Liver (tissue), 9 donors: ENCODE data around the gene FILIP1L. TPM values are rescaled to one million over a fixed set of nuclear protein-coding genes. Genes with fewer than 3 reads are reported as not detected.

Source experiments
- DNase-seq: peaks from one replicate; pipeline ENCODE4 v3.0.0-alpha.2; 2017; ENCODE audit warnings: low spot score
- H3K27ac ChIP-seq, 2 donors: one replicate each; pipeline ENCODE4 v1.7.0; 2013; ENCODE audit warnings: inconsistent platforms in 2 of 2, low read length in 2 of 2, control low read depth in 1 of 2, low read depth in 1 of 2, mild to moderate bottlenecking in 1 of 2
- H3K27me3 ChIP-seq, 4 donors: one replicate each; pipeline versions ENCODE4 v1.6.1 to v1.7.0; 2013; ENCODE audit warnings: low read length in 3 of 4, inconsistent platforms in 1 of 4, mild to moderate bottlenecking in 1 of 4, moderate library complexity in 1 of 4; ENCODE audit not compliant: control insufficient read depth in 4 of 4, insufficient read depth in 4 of 4
- H3K36me3 ChIP-seq, 4 donors: one replicate each; pipeline versions ENCODE4 v1.6.1 to v1.7.0; 2013; ENCODE audit warnings: low read length in 3 of 4, mild to moderate bottlenecking in 3 of 4, low read depth in 1 of 4, moderate library complexity in 1 of 4; ENCODE audit not compliant: control insufficient read depth in 4 of 4, insufficient read depth in 3 of 4
- H3K4me1 ChIP-seq, 4 donors: one replicate each; pipeline versions ENCODE4 v1.6.1 to v1.7.0; 2013; ENCODE audit warnings: low read length in 3 of 4, mild to moderate bottlenecking in 3 of 4, moderate library complexity in 1 of 4; ENCODE audit not compliant: control insufficient read depth in 4 of 4, insufficient read depth in 4 of 4
- H3K4me3 ChIP-seq, 3 donors: one replicate each; pipeline versions ENCODE4 v1.6.1 to v1.7.0; 2013; ENCODE audit warnings: low read length in 3 of 3, control low read depth in 1 of 3, low read depth in 1 of 3, mild to moderate bottlenecking in 1 of 3
- H3K9ac ChIP-seq, 2 donors: one replicate each; pipeline ENCODE4 v1.7.0; 2013; ENCODE audit warnings: low read length in 2 of 2, mild to moderate bottlenecking in 2 of 2, moderate library complexity in 2 of 2, control low read depth in 1 of 2, low read depth in 1 of 2
- H3K9me3 ChIP-seq, 4 donors: one replicate each; pipeline versions ENCODE4 v1.6.1 to v1.7.0; 2013; ENCODE audit warnings: low read length in 3 of 4; ENCODE audit not compliant: control insufficient read depth in 4 of 4
- ATF3 ChIP-seq: IDR thresholded peaks from 2 replicates; pipeline ENCODE4 v1.6.1; 2016; ENCODE audit warnings: antibody characterized with exemption
- EGR1 ChIP-seq, 2 donors: IDR thresholded peaks; 2 replicates each; pipeline ENCODE4 v1.6.1; 2016 to 2018; ENCODE audit warnings: antibody characterized with exemption in 2 of 2, low read depth in 2 of 2
- FOXA1 ChIP-seq: IDR thresholded peaks from 2 replicates; pipeline ENCODE4 v1.6.1; 2016; ENCODE audit warnings: antibody characterized with exemption
- FOXA2 ChIP-seq: IDR thresholded peaks from 2 replicates; pipeline ENCODE4 v1.6.1; 2016; ENCODE audit warnings: antibody characterized with exemption
- GABPA ChIP-seq, 2 donors: IDR thresholded peaks in 1 of 2; conservative IDR thresholded peaks in 1 of 2; 2 replicates each; pipeline ENCODE4 v1.6.1; 2016; ENCODE audit warnings: antibody characterized with exemption in 2 of 2, mild to moderate bottlenecking in 1 of 2, moderate library complexity in 1 of 2
- HNF4A ChIP-seq, 2 donors: conservative IDR thresholded peaks; 2 replicates each; pipeline ENCODE4 v1.6.1; 2016; ENCODE audit warnings: antibody characterized with exemption in 2 of 2, mild to moderate bottlenecking in 2 of 2
- HNF4G ChIP-seq: IDR thresholded peaks from 2 replicates; pipeline ENCODE4 v1.6.1; 2016; ENCODE audit warnings: antibody characterized with exemption
- JUND ChIP-seq, 2 donors: IDR thresholded peaks; 2 replicates each; pipeline ENCODE4 v1.6.1; 2016; ENCODE audit warnings: antibody characterized with exemption in 2 of 2
- NR2F2 ChIP-seq: IDR thresholded peaks from 2 replicates; pipeline ENCODE4 v1.6.1; 2016; ENCODE audit warnings: antibody characterized with exemption
- RAD21 ChIP-seq, 2 donors: IDR thresholded peaks; 2 replicates each; pipeline ENCODE4 v1.6.1; 2016; ENCODE audit warnings: antibody characterized with exemption in 2 of 2, mild to moderate bottlenecking in 2 of 2
- REST ChIP-seq: IDR thresholded peaks from 2 replicates; pipeline ENCODE4 v1.6.1; 2016; ENCODE audit warnings: antibody characterized with exemption, mild to moderate bottlenecking
- RXRA ChIP-seq, 2 donors: IDR thresholded peaks; 2 replicates each; pipeline ENCODE4 v1.6.1; 2017 to 2018; ENCODE audit warnings: antibody characterized with exemption in 2 of 2, mild to moderate bottlenecking in 1 of 2
- SP1 ChIP-seq: IDR thresholded peaks from 2 replicates; pipeline ENCODE4 v1.6.1; 2018; ENCODE audit warnings: antibody characterized with exemption, mild to moderate bottlenecking
- TAF1 ChIP-seq: conservative IDR thresholded peaks from 2 replicates; pipeline ENCODE4 v1.6.1; 2016; ENCODE audit warnings: antibody characterized with exemption, mild to moderate bottlenecking
- YY1 ChIP-seq: IDR thresholded peaks from 2 replicates; pipeline ENCODE4 v1.6.1; 2016; ENCODE audit warnings: antibody characterized with exemption, mild to moderate bottlenecking
- WGBS: extraction: QIAGEN DNeasy Blood & Tissue Kit; methylation state at CpG from one replicate; pipeline ENCODE4 v1.1.7; 2013; 5-methylcytosine and 5-hydroxymethylcytosine counted together
- polyA plus RNA-seq, 2 donors: library from polyadenylated mRNA; stranded (reverse) in 1 of 2; unstranded in 1 of 2; fragments of 200-250 nt in 1 of 2; fragments of >200 nt in 1 of 2; fragmentation: Nextera tagmentation in 1 of 2; extraction: Ambion mirVana in 1 of 2; gene quantifications; one replicate each; pipeline versions ENCODE4 v1.2.1 to v1.2.3, GENCODE V29; 2013 to 2015
- total RNA-seq, 2 donors: library from RNA; depleted of rRNA; stranded (reverse); fragments of >200 nt; gene quantifications; one replicate each; pipeline ENCODE4 v1.2.3, GENCODE V29; 2014
- TF ChIP-seq, protein P1 (sequence below): IDR thresholded peaks from 2 replicates; pipeline ENCODE4 v1.6.1; 2016; ENCODE audit warnings: antibody characterized with exemption
- TF ChIP-seq, protein P2 (sequence below): fragments of 150-350 bp; IDR thresholded peaks from 2 replicates; pipeline ENCODE4 v1.5.1; 2017; ENCODE audit warnings: improper control_type of control experiment, low read depth, low read length; ENCODE audit not compliant: missing input control
- TF ChIP-seq, protein P3 (sequence below): IDR thresholded peaks from 2 replicates; pipeline ENCODE4 v1.6.1; 2016; ENCODE audit warnings: antibody characterized with exemption
- donor health status: healthy.
- donor health status: healthy.
- donor health status: healthy.
- donor health status: healthy.
- donor health status: healthy.

Gene FILIP1L
- total and polyA plus RNA-seq, 4 donors = 1.4 to 6.5 (median 1.9) TPM

GRCh38 chr3:99872923-99873254 lies 241.4 kb downstream of the FILIP1L start:
- Histone ChIP-seq H3K4me1 (peaks cover 0 to 20% (median 5%) of the 10 kb centered on the region in 4 donors), H3K9ac (no peak overlapping the region), H3K27ac (no peak overlapping the region), H3K9me3 (no peaks in the 10 kb centered on the region), H3K36me3 (no peaks in the 10 kb centered on the region), H3K27me3 (no peaks in the 10 kb centered on the region), H3K4me3 (no peak overlapping the region)
- TF ChIP-seq HNF4A (conservative IDR thresholded peaks at IDR 0.05) (no peak), TAF1 (no peak), RAD21 (IDR thresholded peaks at IDR 0.05) (no peak), FOXA1 (no peak)
- DNase-seq = no peak

DNA sequence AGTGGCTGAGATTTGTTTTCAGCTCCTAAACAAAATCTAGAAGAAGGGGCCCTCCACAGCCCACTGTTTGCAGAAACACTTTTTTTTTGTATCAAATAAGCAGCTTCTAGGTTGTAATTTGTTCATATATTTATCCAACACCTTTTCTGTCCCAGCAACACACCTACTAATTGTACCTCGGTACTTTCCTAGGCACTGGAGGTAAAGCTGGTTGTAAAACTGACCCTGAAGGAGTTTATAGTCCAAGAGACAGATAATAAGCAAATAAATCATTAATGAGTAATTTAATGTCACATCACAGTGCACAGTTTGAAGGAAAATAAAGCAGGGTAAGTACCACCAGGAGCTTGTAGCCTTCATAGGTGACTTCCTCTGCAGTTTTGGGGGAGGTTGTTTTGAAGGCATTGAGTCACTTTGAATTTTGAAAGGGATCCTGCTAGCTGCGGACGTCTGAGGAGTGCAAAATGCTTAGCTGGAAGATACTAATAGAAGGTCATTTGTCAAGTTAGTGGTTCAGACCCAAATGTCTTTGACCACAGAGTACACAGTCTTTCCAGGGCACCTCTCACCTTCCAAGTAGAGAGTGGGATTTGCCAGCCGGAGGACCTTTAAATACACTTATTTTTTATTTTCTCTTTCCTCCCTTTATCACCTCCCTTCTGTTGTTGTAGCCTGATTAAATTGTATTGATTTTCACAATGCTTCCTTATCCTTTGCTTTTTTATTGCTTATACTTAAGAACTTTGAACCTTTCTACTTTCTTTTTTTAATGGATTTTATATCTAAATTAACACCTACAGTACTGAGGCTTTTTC lies 242.9 kb downstream of the FILIP1L start:
- no peak for DNase-seq

GRCh38 chr3:99870712-99871111 lies 243.6 kb downstream of the FILIP1L start:
- Histone ChIP-seq H3K4me3 (no peak overlapping the region), H3K27ac (no peak overlapping the region), H3K9me3 (no peaks in the 10 kb centered on the region), H3K36me3 (no peaks in the 10 kb centered on the region), H3K27me3 (no peaks in the 10 kb centered on the region), H3K9ac (no peak overlapping the region), H3K4me1 (peaks cover 0 to 16% (median 5%) of the 10 kb centered on the region in 4 donors)
- 92% methylated on average over 2 of the region's 2 CpGs for WGBS
- TF ChIP-seq FOXA2 (no peak), YY1 (no peak), ATF3 (no peak), SP1 (no peak), TAF1 (no peak), JUND (IDR thresholded peaks at IDR 0.05) (no peak), REST (no peak), RAD21 (IDR thresholded peaks at IDR 0.05) (no peak), RXRA (IDR thresholded peaks at IDR 0.05) (no peak), GABPA (IDR thresholded peaks at IDR 0.05 in 1 of 2, conservative IDR thresholded peaks at IDR 0.05 in 1 of 2) (no peak), HNF4A (conservative IDR thresholded peaks at IDR 0.05) (no peak), EGR1 (IDR thresholded peaks at IDR 0.05; ENCODE audit: low read depth in 2 of 2) (no peak), NR2F2 (no peak), FOXA1 (no peak), HNF4G (no peak)
- TF ChIP-seq, protein P1, sequence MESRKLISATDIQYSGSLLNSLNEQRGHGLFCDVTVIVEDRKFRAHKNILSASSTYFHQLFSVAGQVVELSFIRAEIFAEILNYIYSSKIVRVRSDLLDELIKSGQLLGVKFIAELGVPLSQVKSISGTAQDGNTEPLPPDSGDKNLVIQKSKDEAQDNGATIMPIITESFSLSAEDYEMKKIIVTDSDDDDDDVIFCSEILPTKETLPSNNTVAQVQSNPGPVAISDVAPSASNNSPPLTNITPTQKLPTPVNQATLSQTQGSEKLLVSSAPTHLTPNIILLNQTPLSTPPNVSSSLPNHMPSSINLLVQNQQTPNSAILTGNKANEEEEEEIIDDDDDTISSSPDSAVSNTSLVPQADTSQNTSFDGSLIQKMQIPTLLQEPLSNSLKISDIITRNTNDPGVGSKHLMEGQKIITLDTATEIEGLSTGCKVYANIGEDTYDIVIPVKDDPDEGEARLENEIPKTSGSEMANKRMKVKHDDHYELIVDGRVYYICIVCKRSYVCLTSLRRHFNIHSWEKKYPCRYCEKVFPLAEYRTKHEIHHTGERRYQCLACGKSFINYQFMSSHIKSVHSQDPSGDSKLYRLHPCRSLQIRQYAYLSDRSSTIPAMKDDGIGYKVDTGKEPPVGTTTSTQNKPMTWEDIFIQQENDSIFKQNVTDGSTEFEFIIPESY = no peak
- TF ChIP-seq, protein P2, sequence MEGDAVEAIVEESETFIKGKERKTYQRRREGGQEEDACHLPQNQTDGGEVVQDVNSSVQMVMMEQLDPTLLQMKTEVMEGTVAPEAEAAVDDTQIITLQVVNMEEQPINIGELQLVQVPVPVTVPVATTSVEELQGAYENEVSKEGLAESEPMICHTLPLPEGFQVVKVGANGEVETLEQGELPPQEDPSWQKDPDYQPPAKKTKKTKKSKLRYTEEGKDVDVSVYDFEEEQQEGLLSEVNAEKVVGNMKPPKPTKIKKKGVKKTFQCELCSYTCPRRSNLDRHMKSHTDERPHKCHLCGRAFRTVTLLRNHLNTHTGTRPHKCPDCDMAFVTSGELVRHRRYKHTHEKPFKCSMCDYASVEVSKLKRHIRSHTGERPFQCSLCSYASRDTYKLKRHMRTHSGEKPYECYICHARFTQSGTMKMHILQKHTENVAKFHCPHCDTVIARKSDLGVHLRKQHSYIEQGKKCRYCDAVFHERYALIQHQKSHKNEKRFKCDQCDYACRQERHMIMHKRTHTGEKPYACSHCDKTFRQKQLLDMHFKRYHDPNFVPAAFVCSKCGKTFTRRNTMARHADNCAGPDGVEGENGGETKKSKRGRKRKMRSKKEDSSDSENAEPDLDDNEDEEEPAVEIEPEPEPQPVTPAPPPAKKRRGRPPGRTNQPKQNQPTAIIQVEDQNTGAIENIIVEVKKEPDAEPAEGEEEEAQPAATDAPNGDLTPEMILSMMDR = no peak
- TF ChIP-seq, protein P3, sequence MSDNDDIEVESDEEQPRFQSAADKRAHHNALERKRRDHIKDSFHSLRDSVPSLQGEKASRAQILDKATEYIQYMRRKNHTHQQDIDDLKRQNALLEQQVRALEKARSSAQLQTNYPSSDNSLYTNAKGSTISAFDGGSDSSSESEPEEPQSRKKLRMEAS = no peak
- no peak for DNase-seq

More for the DNA sequence above, 242.9 kb downstream of the FILIP1L start:
- H3K27me3 ChIP-seq = no peaks in the 10 kb centered on the region
- TF ChIP-seq ATF3 = no peak
- TF ChIP-seq SP1 = peak; percentile 16
- TF ChIP-seq FOXA2 = no peak
- no peak for TF ChIP-seq NR2F2
- peaks cover 0 to 20% (median 5%) of the 10 kb centered on the region in 4 donors for H3K4me1 ChIP-seq
- no peak overlapping the region for H3K4me3 ChIP-seq
- no peaks in the 10 kb centered on the region for H3K9me3 ChIP-seq
- no peak overlapping the region for H3K27ac ChIP-seq
- H3K36me3 ChIP-seq = no peaks in the 10 kb centered on the region
- WGBS = 59% methylated on average over 4 of the region's 4 CpGs
- H3K9ac ChIP-seq = no peak overlapping the region
